MM.1S (cell line): ENCODE measurements around the gene ADCY2.
A peak's percentile ranks its signal among the peaks of the same experiment; 100 is the strongest.

Source experiments
- DNase-seq: peaks from one replicate; pipeline ENCODE4 v3.0.0-alpha.2; 2015
- H2AFZ ChIP-seq: fragments of 300-600 bp; sonication (generic); 2 replicates; pipeline ENCODE4 v1.6.0; 2016; ENCODE audit warnings: antibody characterized with exemption, low read length
- H3F3A ChIP-seq: fragments of 300-600 bp; sonication (generic); 2 replicates; pipeline ENCODE4 v1.6.1; 2016; ENCODE audit warnings: mild to moderate bottlenecking, antibody characterized with exemption, low read length, moderate library complexity, mixed read lengths; ENCODE audit not compliant: insufficient read depth
- H3K27ac ChIP-seq: fragments of 300-600 bp; sonication (generic); 2 replicates; pipeline ENCODE4 v1.5.1; 2016; ENCODE audit warnings: mild to moderate bottlenecking, low read length
- H3K27me3 ChIP-seq: fragments of 300-600 bp; sonication (generic); replicated peaks from 2 replicates; pipeline ENCODE4 v1.6.0; 2016; ENCODE audit warnings: low read length; ENCODE audit not compliant: insufficient read depth
- H3K36me3 ChIP-seq: fragments of 300-600 bp; sonication (generic); replicated peaks from 2 replicates; pipeline ENCODE4 v1.6.1; 2016; ENCODE audit warnings: mild to moderate bottlenecking, low read length, mixed read lengths; ENCODE audit not compliant: insufficient read depth
- H3K4me1 ChIP-seq: fragments of 300-600 bp; sonication (generic); 2 replicates; pipeline ENCODE4 v1.6.1; 2016; ENCODE audit warnings: low read length, mixed read lengths
- H3K4me2 ChIP-seq: fragments of 300-600 bp; sonication (generic); 2 replicates; pipeline ENCODE4 v1.6.0; 2016; ENCODE audit warnings: low read depth, low read length
- H3K4me3 ChIP-seq: fragments of 300-600 bp; sonication (generic); 2 replicates; pipeline ENCODE4 v1.5.1; 2016; ENCODE audit warnings: low read length, mixed read lengths
- H3K79me2 ChIP-seq: fragments of 300-600 bp; sonication (generic); 2 replicates; pipeline ENCODE4 v1.6.1; 2016; ENCODE audit warnings: mixed run types, low read length, mixed read lengths
- H3K9ac ChIP-seq: fragments of 300-600 bp; sonication (generic); 2 replicates; pipeline ENCODE4 v1.6.1; 2016; ENCODE audit warnings: low read length, mixed read lengths
- H3K9me2 ChIP-seq: fragments of 300-600 bp; sonication (generic); replicated peaks from 2 replicates; pipeline ENCODE4 v1.6.1; 2016; ENCODE audit warnings: mild to moderate bottlenecking, low read length, mixed read lengths; ENCODE audit not compliant: insufficient read depth
- H3K9me3 ChIP-seq: fragments of 300-600 bp; sonication (generic); replicated peaks from 2 replicates; pipeline ENCODE4 v1.6.1; 2016; ENCODE audit warnings: mild to moderate bottlenecking, low read length, mixed read lengths; ENCODE audit not compliant: insufficient read depth
- H4K20me1 ChIP-seq: fragments of 300-600 bp; sonication (generic); 2 replicates; pipeline ENCODE4 v1.6.1; 2016; ENCODE audit warnings: mild to moderate bottlenecking, low read length, moderate library complexity, mixed read lengths; ENCODE audit not compliant: insufficient read depth
- CTCF ChIP-seq: fragments of 300-600 bp; sonication (generic); IDR thresholded peaks from 2 replicates; pipeline ENCODE4 v1.5.1; 2016; ENCODE audit warnings: antibody characterized with exemption, low read length, mixed read lengths
- EZH2 ChIP-seq: fragments of 300-600 bp; sonication (generic); optimal IDR thresholded peaks from 2 replicates; pipeline ENCODE3; 2017; ENCODE audit warnings: low read depth, mild to moderate bottlenecking, antibody characterized with exemption, low read length, mixed read lengths
- EZH2phosphoT487 ChIP-seq: fragments of 300-600 bp; sonication (generic); IDR thresholded peaks from 2 replicates; pipeline ENCODE4 v1.6.1; 2018; ENCODE audit warnings: antibody characterized with exemption, low read length

Gene ADCY2

DNA sequence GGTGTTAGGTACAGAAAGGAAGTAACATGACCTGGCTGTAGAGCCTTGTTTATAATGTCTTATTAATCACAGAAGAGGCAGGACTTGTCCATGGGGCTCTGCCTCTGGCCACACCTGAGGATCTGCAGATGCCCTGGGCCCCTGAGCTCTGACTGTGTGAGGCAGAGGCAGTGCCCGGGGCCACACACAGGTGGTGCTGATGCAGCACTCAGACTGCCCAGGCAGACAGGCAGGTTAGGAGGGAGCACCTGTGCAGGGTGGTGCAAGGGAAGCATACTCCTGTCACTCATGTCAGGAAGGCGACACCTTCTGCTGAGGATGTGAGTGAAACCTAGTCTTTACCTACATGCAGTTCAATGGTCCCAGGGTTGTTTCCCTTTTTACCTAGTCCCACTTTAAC is 366.3 kb downstream of the ADCY2 start:
- Histone ChIP-seq H3K79me2 (no peaks in the 10 kb centered on the region), H3K9ac (no peak overlapping the region), H2AFZ (no peak overlapping the region), H3K9me2 (no peaks in the 10 kb centered on the region), H3K27me3 (no peaks in the 10 kb centered on the region), H3K9me3 (no peaks in the 10 kb centered on the region), H3K4me1 (peaks cover 7% of the 10 kb centered on the region), H3K4me2 (peak overlapping the region; percentile 50; the same call in 1 of the 2 replicates), H3K27ac (no peak overlapping the region), H4K20me1 (no peaks in the 10 kb centered on the region), H3K4me3 (no peak overlapping the region), H3F3A (no peaks in the 10 kb centered on the region), H3K36me3 (no peaks in the 10 kb centered on the region)
- peak; percentile 92 for DNase-seq
- TF ChIP-seq EZH2 (no peak), EZH2phosphoT487 (no peak), CTCF (peak; percentile 91)

- peaks cover 7% of the 10 kb centered on the region for H3K4me1 ChIP-seq
- H3K9me2 ChIP-seq: no peaks in the 10 kb centered on the region
- H4K20me1 ChIP-seq: no peaks in the 10 kb centered on the region
- no peak overlapping the region for H3K4me2 ChIP-seq
- no peak for TF ChIP-seq EZH2phosphoT487
- no peak for TF ChIP-seq EZH2
- TF ChIP-seq CTCF: no peak
- H3K9me3 ChIP-seq: no peaks in the 10 kb centered on the region
- no peak overlapping the region for H2AFZ ChIP-seq
- H3F3A ChIP-seq: no peaks in the 10 kb centered on the region
- H3K27me3 ChIP-seq: no peaks in the 10 kb centered on the region
- no peak overlapping the region for H3K27ac ChIP-seq
- no peaks in the 10 kb centered on the region for H3K79me2 ChIP-seq
- no peak overlapping the region for H3K9ac ChIP-seq
- H3K4me3 ChIP-seq: no peak overlapping the region
- no peaks in the 10 kb centered on the region for H3K36me3 ChIP-seq
- DNase-seq: no peak
These were observed 367.7 kb downstream of the ADCY2 start for GRCh38 chr5:7763621-7764072.

DNA sequence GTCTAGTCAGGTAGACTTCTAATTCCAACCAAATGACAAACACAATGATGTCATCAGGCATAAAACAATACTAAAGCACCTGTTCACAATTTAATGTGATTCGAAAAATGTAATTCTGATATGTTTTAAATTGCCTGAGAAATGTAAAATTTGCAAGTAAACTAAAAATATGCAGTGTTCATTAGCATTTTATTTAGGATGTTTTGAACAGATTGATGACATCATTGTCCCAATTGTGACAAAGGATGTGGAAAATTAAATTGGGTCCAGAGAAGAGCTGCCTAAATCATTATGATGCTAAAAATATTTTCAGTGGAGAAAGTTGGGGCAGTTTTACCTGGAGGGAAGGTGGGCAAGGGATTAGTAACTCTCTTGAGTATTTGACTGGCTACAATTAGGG is 368.5 kb downstream of the ADCY2 start:
- Histone ChIP-seq H4K20me1 (no peaks in the 10 kb centered on the region), H3K4me1 (peaks cover 7% of the 10 kb centered on the region), H3K27ac (no peak overlapping the region), H3F3A (no peaks in the 10 kb centered on the region), H3K27me3 (no peaks in the 10 kb centered on the region), H3K9me3 (no peaks in the 10 kb centered on the region), H3K36me3 (no peaks in the 10 kb centered on the region), H3K9me2 (no peaks in the 10 kb centered on the region), H3K4me3 (no peak overlapping the region), H3K4me2 (no peak overlapping the region), H3K79me2 (no peaks in the 10 kb centered on the region), H2AFZ (no peak overlapping the region), H3K9ac (no peak overlapping the region)
- DNase-seq: no peak
- no peak for TF ChIP-seq EZH2phosphoT487
- no peak for TF ChIP-seq CTCF
- no peak for TF ChIP-seq EZH2
